ENCODE data around the gene TBX1.
"Not testable (repeated sequence)": the region's sequence is repeated elsewhere in the genome, so short reads cannot be mapped to it uniquely, and the experiment has no call there.

DNA sequence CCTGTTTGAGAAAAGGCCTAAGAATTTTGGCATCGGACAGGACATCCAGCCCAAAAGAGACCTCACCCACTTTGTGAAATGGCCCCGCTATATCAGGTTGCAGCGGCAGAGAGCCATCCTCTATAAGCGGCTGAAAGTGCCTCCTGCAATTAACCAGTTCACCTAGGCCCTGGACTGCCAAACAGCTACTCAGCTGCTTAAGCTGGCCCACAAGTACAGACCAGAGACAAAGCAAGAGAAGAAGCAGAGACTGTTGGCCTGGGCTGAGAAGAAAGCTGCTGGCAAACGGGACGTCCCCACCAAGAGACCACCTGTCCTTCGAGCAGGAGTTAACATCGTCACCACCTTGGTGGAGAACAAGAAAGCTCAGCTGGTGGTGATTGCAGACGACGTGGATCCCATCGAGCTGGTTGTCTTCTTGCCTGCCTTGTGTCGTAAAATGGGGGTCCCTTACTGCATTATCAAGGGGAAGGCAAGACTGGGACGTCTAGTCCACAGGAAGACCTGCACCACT, 31.9 kb downstream of the TBX1 start:
- not testable (repeated sequence) for TF ChIP-seq RAD21 (IDR thresholded peaks at IDR 0.05 in 1 of 2, conservative IDR thresholded peaks at IDR 0.05 in 1 of 2; ENCODE audit: low read depth in 2 of 2, low read length in 2 of 2); CEBPB (IDR thresholded peaks at IDR 0.05; ENCODE audit: low read depth, low read length)
- TF ChIP-seq, protein P1, sequence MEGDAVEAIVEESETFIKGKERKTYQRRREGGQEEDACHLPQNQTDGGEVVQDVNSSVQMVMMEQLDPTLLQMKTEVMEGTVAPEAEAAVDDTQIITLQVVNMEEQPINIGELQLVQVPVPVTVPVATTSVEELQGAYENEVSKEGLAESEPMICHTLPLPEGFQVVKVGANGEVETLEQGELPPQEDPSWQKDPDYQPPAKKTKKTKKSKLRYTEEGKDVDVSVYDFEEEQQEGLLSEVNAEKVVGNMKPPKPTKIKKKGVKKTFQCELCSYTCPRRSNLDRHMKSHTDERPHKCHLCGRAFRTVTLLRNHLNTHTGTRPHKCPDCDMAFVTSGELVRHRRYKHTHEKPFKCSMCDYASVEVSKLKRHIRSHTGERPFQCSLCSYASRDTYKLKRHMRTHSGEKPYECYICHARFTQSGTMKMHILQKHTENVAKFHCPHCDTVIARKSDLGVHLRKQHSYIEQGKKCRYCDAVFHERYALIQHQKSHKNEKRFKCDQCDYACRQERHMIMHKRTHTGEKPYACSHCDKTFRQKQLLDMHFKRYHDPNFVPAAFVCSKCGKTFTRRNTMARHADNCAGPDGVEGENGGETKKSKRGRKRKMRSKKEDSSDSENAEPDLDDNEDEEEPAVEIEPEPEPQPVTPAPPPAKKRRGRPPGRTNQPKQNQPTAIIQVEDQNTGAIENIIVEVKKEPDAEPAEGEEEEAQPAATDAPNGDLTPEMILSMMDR (IDR thresholded peaks at IDR 0.05; ENCODE audit: control extremely low read depth in 1 of 3, insufficient read depth in 1 of 3, low read depth in 1 of 3, low read length in 3 of 3) = not testable (repeated sequence)
